ENCODE measurements around the gene DAND5.

- TF ChIP-seq EZH2phosphoT487 (IDR thresholded peaks at IDR 0.05; ENCODE audit: borderline replicate concordance) (no peak), CTCF (conservative IDR thresholded peaks at IDR 0.05; ENCODE audit: low read length) (no peak)
Observed at GRCh38 chr19:13008926-13009787, 39.8 kb downstream of the DAND5 start.
